ENCODE data around the gene WLS.

The WLS gene

GRCh38 chr1:68197461-68197860 lies 34.9 kb downstream of the WLS start:
- no peaks in the 10 kb centered on the region for H3K9me3 Mint-ChIP-seq (ENCODE audit: low read depth)
- H3K27ac Mint-ChIP-seq: no peak overlapping the region
- H3K36me3 Mint-ChIP-seq: no peaks in the 10 kb centered on the region
- H3K4me3 Mint-ChIP-seq: no peak overlapping the region
- peaks cover 2% of the 10 kb centered on the region for H3K27me3 Mint-ChIP-seq
- H3K4me1 Mint-ChIP-seq (ENCODE audit: low read depth): no peaks in the 10 kb centered on the region

GRCh38 chr1:68196676-68197075 lies 35.6 kb downstream of the WLS start:
- no peaks in the 10 kb centered on the region for H3K4me1 Mint-ChIP-seq (ENCODE audit: low read depth)
- H3K27ac Mint-ChIP-seq: no peak overlapping the region
- H3K4me3 Mint-ChIP-seq: no peak overlapping the region
- no peaks in the 10 kb centered on the region for H3K9me3 Mint-ChIP-seq (ENCODE audit: low read depth)
- H3K36me3 Mint-ChIP-seq: no peaks in the 10 kb centered on the region
- H3K27me3 Mint-ChIP-seq: peaks cover 2% of the 10 kb centered on the region

- Mint-ChIP-seq H3K36me3 (no peaks in the 10 kb centered on the region), H3K4me3 (no peak overlapping the region), H3K9me3 (ENCODE audit: low read depth) (no peaks in the 10 kb centered on the region), H3K27me3 (peaks cover 2% of the 10 kb centered on the region), H3K4me1 (ENCODE audit: low read depth) (no peaks in the 10 kb centered on the region), H3K27ac (no peak overlapping the region)
Observed at GRCh38 chr1:68191717-68192116, 40.6 kb downstream of the WLS start.

GRCh38 chr1:68188644-68189340 lies 43.5 kb downstream of the WLS start:
- no peaks in the 10 kb centered on the region for H3K36me3 Mint-ChIP-seq

GRCh38 chr1:68188060-68188538 lies 44.2 kb downstream of the WLS start:
- Mint-ChIP-seq H3K9me3 (ENCODE audit: low read depth) (no peaks in the 10 kb centered on the region), H3K4me3 (no peak overlapping the region), H3K27ac (no peak overlapping the region), H3K27me3 (peaks cover 3% of the 10 kb centered on the region), H3K4me1 (ENCODE audit: low read depth) (no peaks in the 10 kb centered on the region), H3K36me3 (no peaks in the 10 kb centered on the region)

More at GRCh38 chr1:68188644-68189340, 43.5 kb downstream of the WLS start:
- H3K4me3 Mint-ChIP-seq: no peak overlapping the region
- H3K27ac Mint-ChIP-seq: no peak overlapping the region
- H3K9me3 Mint-ChIP-seq (ENCODE audit: low read depth): no peaks in the 10 kb centered on the region
- H3K4me1 Mint-ChIP-seq (ENCODE audit: low read depth): no peaks in the 10 kb centered on the region
- H3K27me3 Mint-ChIP-seq: peaks cover 3% of the 10 kb centered on the region

DNA sequence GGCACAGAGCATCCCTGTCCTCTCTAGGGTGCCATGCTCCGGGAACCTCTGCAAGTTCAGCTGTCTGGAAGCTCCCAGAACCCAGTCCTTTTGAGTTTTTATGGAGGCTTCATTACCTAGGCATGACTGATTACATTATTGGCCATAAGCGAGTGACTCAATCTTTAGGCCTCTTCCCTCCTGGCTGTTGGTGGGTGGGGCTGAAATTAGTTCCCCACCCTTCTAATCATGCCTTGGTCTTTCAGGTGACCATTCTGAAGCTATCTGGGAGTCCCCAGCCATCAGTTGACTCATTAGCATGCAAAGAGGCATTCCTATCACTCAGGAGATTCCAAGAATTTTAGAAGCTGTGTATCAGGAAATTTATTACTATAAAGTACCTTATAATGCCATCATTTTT lies 46.6 kb downstream of the WLS start:
- no peaks in the 10 kb centered on the region for H3K4me1 Mint-ChIP-seq (ENCODE audit: low read depth)
- H3K36me3 Mint-ChIP-seq: no peaks in the 10 kb centered on the region
- no peak overlapping the region for H3K27ac Mint-ChIP-seq
- no peak overlapping the region for H3K4me3 Mint-ChIP-seq
- H3K27me3 Mint-ChIP-seq: peaks cover 2% of the 10 kb centered on the region
- no peaks in the 10 kb centered on the region for H3K9me3 Mint-ChIP-seq (ENCODE audit: low read depth)

GRCh38 chr1:68183895-68184294 lies 48.4 kb downstream of the WLS start:
- Mint-ChIP-seq H3K36me3 (no peaks in the 10 kb centered on the region), H3K4me3 (no peak overlapping the region), H3K4me1 (ENCODE audit: low read depth) (no peaks in the 10 kb centered on the region), H3K27ac (no peak overlapping the region), H3K27me3 (peaks cover 2% of the 10 kb centered on the region), H3K9me3 (ENCODE audit: low read depth) (no peaks in the 10 kb centered on the region)

DNA sequence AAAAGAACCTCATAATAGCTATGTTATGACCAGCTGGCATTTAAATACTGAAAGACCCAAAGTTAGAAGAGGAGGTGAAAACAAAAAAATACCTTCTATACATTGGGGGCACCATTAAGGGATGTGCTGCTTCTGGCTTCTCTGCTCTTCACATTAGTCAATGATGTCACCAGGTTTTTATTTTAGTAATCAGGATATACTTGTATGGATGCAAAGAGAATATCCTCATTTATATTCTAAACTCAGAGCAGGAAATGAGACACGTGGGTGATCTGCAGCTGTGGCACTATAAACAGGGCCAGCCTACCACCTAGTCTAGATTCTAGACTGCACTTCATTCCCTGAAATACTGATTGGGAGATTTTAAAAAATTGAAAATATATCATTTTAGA lies 51.2 kb downstream of the WLS start:
- no peaks in the 10 kb centered on the region for H3K9me3 Mint-ChIP-seq (ENCODE audit: low read depth)
- H3K4me1 Mint-ChIP-seq (ENCODE audit: low read depth): no peaks in the 10 kb centered on the region
- no peak overlapping the region for H3K4me3 Mint-ChIP-seq
- peaks cover 2% of the 10 kb centered on the region for H3K27me3 Mint-ChIP-seq
- no peaks in the 10 kb centered on the region for H3K36me3 Mint-ChIP-seq
- no peak overlapping the region for H3K27ac Mint-ChIP-seq

GRCh38 chr1:68180441-68181164 lies 51.7 kb downstream of the WLS start:
- Mint-ChIP-seq H3K27ac (no peak overlapping the region), H3K9me3 (ENCODE audit: low read depth) (no peaks in the 10 kb centered on the region), H3K36me3 (no peaks in the 10 kb centered on the region), H3K27me3 (peaks cover under 1% of the 10 kb centered on the region), H3K4me1 (ENCODE audit: low read depth) (no peaks in the 10 kb centered on the region), H3K4me3 (no peak overlapping the region)

DNA sequence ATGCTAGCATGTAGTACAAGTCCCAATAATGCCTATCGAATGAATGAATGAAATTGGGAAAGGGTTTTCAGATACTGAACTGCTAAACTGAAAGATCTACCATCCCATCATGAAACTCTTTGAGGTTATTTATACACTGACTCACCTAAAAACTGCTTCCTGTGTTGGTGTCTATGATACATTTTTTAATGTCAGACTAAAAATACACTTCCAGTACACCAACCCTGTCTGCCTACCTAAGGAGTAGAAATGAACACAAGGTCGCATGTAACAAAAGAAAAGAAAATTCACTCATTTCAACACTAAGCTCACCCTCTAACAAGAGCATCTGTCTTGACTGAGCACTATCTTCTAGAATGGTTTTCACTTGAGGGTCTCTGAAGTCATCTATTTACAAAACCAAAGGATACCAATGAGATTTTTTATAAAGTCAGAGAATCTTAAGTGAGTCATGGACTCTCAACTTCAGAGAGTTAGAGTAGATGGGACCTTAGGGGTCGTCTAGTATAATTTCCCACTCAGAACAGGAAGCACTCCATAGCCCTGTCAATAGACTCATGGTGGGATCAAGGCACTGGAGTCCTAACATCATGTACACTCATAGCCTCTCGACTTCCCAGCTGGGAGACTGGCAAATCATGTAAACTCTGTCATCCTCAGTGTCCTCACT lies 53.4 kb downstream of the WLS start:
- H3K4me3 Mint-ChIP-seq: no peak overlapping the region
- no peaks in the 10 kb centered on the region for H3K9me3 Mint-ChIP-seq (ENCODE audit: low read depth)
- no peaks in the 10 kb centered on the region for H3K4me1 Mint-ChIP-seq (ENCODE audit: low read depth)
- H3K27me3 Mint-ChIP-seq: peaks cover 3% of the 10 kb centered on the region
- no peaks in the 10 kb centered on the region for H3K36me3 Mint-ChIP-seq
- H3K27ac Mint-ChIP-seq: no peak overlapping the region

DNA sequence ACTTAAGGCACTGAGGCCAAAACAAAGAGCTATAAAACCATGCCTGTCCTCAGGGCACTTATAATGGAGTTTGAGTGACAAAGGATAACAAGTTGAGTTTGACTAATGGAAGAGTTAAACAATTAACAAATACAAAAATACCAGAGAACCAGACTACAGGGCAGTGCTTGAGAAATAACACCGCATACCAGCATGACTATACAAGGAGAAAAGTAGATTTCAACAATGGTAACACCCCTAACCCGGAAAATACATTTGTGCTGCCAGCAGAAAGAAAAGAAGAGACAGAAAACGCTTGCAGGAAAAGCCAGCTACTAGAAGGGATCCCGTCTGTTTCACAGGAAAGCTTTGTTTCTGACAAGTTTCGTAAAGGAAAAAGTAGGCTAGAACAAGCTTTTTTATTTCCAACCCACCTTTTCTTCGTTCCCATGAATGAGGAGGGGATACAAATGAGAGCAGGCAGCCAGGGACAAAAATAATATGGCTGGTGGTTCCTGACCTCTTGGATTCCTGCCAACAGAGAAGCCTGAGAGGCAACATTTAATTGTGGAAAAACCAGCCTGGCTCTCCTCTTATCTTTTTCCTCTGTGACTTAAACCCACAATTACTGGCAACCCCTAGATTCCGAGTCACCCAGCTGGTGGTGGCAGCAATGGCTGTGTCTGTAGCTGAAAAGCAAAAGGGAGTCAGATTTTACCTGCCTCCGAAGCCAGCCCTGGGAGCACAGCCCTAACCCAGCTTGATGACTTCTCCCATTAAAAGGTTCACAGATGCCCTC lies 56.5 kb downstream of the WLS start:
- Mint-ChIP-seq H3K4me3 (no peak overlapping the region), H3K9me3 (ENCODE audit: low read depth) (peaks cover 2% of the 10 kb centered on the region), H3K4me1 (ENCODE audit: low read depth) (no peaks in the 10 kb centered on the region), H3K36me3 (no peaks in the 10 kb centered on the region), H3K27me3 (peaks cover 3% of the 10 kb centered on the region), H3K27ac (no peak overlapping the region)

- Mint-ChIP-seq H3K27me3 (peaks cover 3% of the 10 kb centered on the region), H3K4me1 (ENCODE audit: low read depth) (no peaks in the 10 kb centered on the region), H3K4me3 (no peak overlapping the region), H3K36me3 (no peaks in the 10 kb centered on the region), H3K27ac (no peak overlapping the region), H3K9me3 (ENCODE audit: low read depth) (peaks cover 5% of the 10 kb centered on the region)
Observed at GRCh38 chr1:68174738-68175113, 57.6 kb downstream of the WLS start.

GRCh38 chr1:68173936-68174737 lies 58.2 kb downstream of the WLS start:
- Mint-ChIP-seq H3K9me3 (ENCODE audit: low read depth) (peaks cover 5% of the 10 kb centered on the region), H3K27me3 (peaks cover 3% of the 10 kb centered on the region), H3K4me1 (ENCODE audit: low read depth) (no peaks in the 10 kb centered on the region), H3K36me3 (no peaks in the 10 kb centered on the region), H3K4me3 (no peak overlapping the region), H3K27ac (no peak overlapping the region)

GRCh38 chr1:68173283-68173935 lies 58.9 kb downstream of the WLS start:
- Mint-ChIP-seq H3K9me3 (ENCODE audit: low read depth) (peaks cover 5% of the 10 kb centered on the region), H3K27ac (no peak overlapping the region)

More at GRCh38 chr1:68173283-68173935, 58.9 kb downstream of the WLS start:
- H3K4me1 Mint-ChIP-seq (ENCODE audit: low read depth): no peaks in the 10 kb centered on the region
- H3K4me3 Mint-ChIP-seq: no peak overlapping the region
- H3K27me3 Mint-ChIP-seq: peaks cover 3% of the 10 kb centered on the region
- H3K36me3 Mint-ChIP-seq: no peaks in the 10 kb centered on the region

All from activated naive CD8-positive, alpha-beta T cell (primary cell).